Peyer's patch (tissue), 4 donors: ENCODE results near the gene RAD52. TPM values are rescaled to one million over a fixed set of nuclear protein-coding genes. Genes with fewer than 3 reads are reported as not detected.

Experiments used
- DNase-seq, 3 donors: peaks; one replicate each; pipeline ENCODE4 v3.0.0-alpha.2; 2017 to 2019
- H3K27ac ChIP-seq, 4 donors: fragments of 200-600 bp; sonication (generic); one replicate each; pipeline ENCODE4 v1.5.1; 2016 to 2019
- H3K27me3 ChIP-seq, 2 donors: fragments of 200-600 bp; sonication (generic); one replicate each; pipeline ENCODE4 v1.5.1; 2019
- H3K36me3 ChIP-seq, 3 donors: fragments of 200-600 bp; sonication (generic); one replicate each; pipeline ENCODE4 v1.5.1; 2016 to 2019
- H3K4me1 ChIP-seq, 4 donors: fragments of 200-600 bp; sonication (generic); one replicate each; pipeline ENCODE4 v1.5.1; 2016 to 2019
- H3K4me3 ChIP-seq, 4 donors: fragments of 200-600 bp; sonication (generic); 1 replicate in 3 of 4; 2 replicates in 1 of 4; pipeline ENCODE4 v1.5.1; 2016 to 2019; ENCODE audit warnings: mild to moderate bottlenecking in 1 of 4
- H3K9me3 ChIP-seq, 4 donors: fragments of 200-600 bp; sonication (generic); one replicate each; pipeline ENCODE4 v1.5.1; 2016 to 2019; ENCODE audit warnings: mild to moderate bottlenecking in 1 of 4
- POLR2A ChIP-seq, 2 donors: fragments of 450-650 bp; IDR thresholded peaks; one replicate each; pipeline ENCODE4 v1.5.1; 2017; ENCODE audit warnings: antibody characterized with exemption in 2 of 2, mild to moderate bottlenecking in 2 of 2, moderate library complexity in 2 of 2
- total RNA-seq, 4 donors: library from RNA; depleted of rRNA; stranded (reverse); fragments of >200 nt; gene quantifications; one replicate each; pipeline ENCODE4 v1.1.0, GENCODE V29; 2016
- TF ChIP-seq, protein P1 (sequence below), 6 experiments: fragments of 450-650 bp in 4 of 6; fragments of 200-600 bp in 2 of 6; sonication (generic) in 1 of 6; IDR thresholded peaks; one replicate each; pipeline ENCODE4 v1.5.1; 2017 to 2019; ENCODE audit warnings: antibody characterized with exemption in 6 of 6, mild to moderate bottlenecking in 3 of 6, moderate library complexity in 1 of 6

The RAD52 gene
- total RNA-seq, 4 donors from 2014 or later, result 14.2 to 59.4 (median 25.3) TPM

DNA sequence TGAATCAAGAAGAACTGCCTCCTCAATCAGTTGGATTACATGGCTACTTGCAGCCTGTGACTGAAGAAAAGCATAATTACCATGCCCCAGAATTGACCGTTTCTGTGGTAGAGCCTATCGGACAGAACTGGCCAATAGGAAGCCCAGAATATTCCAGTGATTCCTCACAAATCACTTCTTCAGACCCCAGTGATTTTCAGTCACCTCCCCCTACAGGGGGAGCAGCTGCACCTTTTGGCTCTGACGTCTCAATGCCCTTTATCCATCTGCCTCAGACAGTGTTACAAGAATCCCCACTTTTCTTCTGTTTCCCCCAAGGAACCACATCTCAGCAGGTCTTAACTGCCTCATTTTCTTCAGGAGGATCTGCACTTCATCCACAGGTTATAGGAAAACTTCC lies 80.8 kb downstream of the RAD52 start:
- no peak overlapping the region for H3K27ac ChIP-seq
- DNase-seq, result no peak
- peaks cover 0 to 69% (median 0%) of the 10 kb centered on the region in 3 donors for H3K36me3 ChIP-seq
- H3K27me3 ChIP-seq, result no peaks in the 10 kb centered on the region
- no peak overlapping the region for H3K4me3 ChIP-seq
- H3K9me3 ChIP-seq, result no peaks in the 10 kb centered on the region
- TF ChIP-seq, protein P1, sequence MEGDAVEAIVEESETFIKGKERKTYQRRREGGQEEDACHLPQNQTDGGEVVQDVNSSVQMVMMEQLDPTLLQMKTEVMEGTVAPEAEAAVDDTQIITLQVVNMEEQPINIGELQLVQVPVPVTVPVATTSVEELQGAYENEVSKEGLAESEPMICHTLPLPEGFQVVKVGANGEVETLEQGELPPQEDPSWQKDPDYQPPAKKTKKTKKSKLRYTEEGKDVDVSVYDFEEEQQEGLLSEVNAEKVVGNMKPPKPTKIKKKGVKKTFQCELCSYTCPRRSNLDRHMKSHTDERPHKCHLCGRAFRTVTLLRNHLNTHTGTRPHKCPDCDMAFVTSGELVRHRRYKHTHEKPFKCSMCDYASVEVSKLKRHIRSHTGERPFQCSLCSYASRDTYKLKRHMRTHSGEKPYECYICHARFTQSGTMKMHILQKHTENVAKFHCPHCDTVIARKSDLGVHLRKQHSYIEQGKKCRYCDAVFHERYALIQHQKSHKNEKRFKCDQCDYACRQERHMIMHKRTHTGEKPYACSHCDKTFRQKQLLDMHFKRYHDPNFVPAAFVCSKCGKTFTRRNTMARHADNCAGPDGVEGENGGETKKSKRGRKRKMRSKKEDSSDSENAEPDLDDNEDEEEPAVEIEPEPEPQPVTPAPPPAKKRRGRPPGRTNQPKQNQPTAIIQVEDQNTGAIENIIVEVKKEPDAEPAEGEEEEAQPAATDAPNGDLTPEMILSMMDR (IDR thresholded peaks at IDR 0.05), result no peak
- no peak for TF ChIP-seq POLR2A (IDR thresholded peaks at IDR 0.05)
- no peaks in the 10 kb centered on the region for H3K4me1 ChIP-seq

DNA sequence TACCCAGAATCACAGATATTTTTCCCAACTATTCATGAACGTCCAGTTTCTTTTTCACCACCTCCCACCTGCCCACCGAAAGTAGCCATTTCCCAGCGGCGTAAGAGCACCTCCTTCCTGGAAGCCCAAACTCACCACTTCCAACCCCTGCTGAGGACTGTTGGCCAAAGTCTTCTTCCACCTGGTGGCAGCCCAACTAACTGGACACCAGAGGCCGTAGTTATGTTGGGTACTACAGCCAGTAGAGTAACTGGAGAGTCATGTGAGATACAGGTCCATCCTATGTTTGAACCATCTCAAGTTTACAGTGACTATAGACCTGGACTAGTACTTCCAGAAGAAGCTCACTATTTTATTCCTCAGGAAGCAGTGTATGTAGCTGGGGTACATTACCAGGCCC lies 81.6 kb downstream of the RAD52 start:
- DNase-seq, result no peak
- Histone ChIP-seq H3K27me3 (no peaks in the 10 kb centered on the region), H3K9me3 (no peaks in the 10 kb centered on the region), H3K36me3 (peaks cover 0 to 75% (median 0%) of the 10 kb centered on the region in 3 donors), H3K27ac (no peak overlapping the region), H3K4me3 (no peak overlapping the region), H3K4me1 (no peaks in the 10 kb centered on the region)
- TF ChIP-seq POLR2A (IDR thresholded peaks at IDR 0.05), result no peak
- TF ChIP-seq, protein P1 (IDR thresholded peaks at IDR 0.05), result no peak

DNA sequence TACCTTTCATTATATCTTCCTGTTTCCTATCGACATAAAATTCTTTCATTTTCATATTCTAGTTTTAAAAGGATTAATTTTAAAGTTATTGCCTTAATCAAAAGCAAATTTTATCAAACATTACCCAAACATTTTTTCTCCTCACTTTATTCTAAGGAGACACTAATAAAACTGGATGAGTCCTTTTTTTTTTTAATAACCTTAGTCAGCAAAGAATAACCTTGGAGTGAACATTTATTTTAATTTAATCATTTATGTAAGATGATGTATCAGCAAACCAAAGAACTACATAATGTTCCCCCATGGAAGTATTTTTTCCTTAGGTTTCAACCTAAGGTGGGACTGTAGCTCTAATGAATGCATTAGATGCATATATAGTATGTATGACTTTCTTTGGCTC lies 83.9 kb downstream of the RAD52 start:
- no peak overlapping the region for H3K27ac ChIP-seq
- H3K4me3 ChIP-seq, result no peak overlapping the region
- H3K36me3 ChIP-seq, result peaks cover 0 to 75% (median 0%) of the 10 kb centered on the region in 3 donors
- no peaks in the 10 kb centered on the region for H3K9me3 ChIP-seq
- no peaks in the 10 kb centered on the region for H3K27me3 ChIP-seq
- H3K4me1 ChIP-seq, result no peaks in the 10 kb centered on the region
- no peak for DNase-seq
- TF ChIP-seq POLR2A (IDR thresholded peaks at IDR 0.05), result no peak
- TF ChIP-seq, protein P1 (IDR thresholded peaks at IDR 0.05), result no peak

DNA sequence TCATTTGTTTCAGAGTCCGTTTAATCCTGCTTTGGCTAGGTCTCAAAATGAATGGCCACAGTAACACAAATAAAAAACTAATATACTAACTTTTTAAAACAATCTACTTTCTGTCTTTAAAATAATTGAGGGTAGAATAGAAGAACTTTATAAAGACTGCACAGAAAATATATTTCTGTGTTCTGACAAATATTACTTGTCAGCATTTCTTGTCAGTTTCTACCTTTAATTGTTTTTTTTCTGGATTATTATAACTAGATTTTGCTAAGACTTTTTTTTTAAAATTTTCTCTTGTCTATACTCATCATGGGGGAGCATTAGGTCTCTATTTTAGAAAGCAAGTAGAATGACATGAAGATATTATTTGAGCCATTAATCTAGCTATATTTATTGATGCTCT lies 86.2 kb downstream of the RAD52 start:
- Histone ChIP-seq H3K4me3 (no peak overlapping the region), H3K36me3 (peaks cover 0 to 79% (median 2%) of the 10 kb centered on the region in 3 donors), H3K27ac (no peak overlapping the region), H3K27me3 (no peaks in the 10 kb centered on the region), H3K9me3 (no peaks in the 10 kb centered on the region), H3K4me1 (no peaks in the 10 kb centered on the region)
- TF ChIP-seq, protein P1 (IDR thresholded peaks at IDR 0.05), result no peak
- TF ChIP-seq POLR2A (IDR thresholded peaks at IDR 0.05), result no peak
- DNase-seq, result no peak

DNA sequence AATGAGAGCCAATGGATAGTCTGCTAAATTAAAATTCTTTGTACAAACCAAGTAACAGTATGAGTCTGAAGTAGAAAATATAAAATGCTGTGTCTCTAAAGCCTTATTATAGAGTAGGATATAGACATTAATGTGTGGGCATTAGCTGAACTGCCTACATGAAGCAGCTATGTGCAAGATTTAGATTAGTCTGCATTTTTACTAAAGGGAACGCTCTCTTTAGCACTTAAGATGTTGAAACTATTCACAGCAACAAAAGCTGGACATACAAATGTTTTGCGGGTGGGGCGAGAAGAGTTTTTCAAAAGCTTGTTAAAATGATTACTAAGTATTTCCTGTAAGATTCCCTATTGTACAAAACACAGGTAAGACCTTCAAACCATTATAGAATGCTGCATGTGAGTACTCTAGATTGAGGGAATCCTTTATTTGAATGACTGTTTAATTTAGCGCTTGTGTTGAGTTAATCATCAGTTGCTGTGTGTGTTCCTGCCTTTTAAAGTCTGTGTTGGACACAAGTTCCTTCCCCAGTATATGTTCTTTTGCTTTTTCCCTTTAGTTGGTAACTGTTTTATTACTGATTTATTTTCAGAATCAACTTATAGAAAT lies 87.1 kb downstream of the RAD52 start:
- DNase-seq, result no peak
- Histone ChIP-seq H3K4me3 (no peak overlapping the region), H3K9me3 (no peaks in the 10 kb centered on the region), H3K27me3 (no peaks in the 10 kb centered on the region), H3K36me3 (peaks cover 0 to 82% (median 2%) of the 10 kb centered on the region in 3 donors), H3K4me1 (no peaks in the 10 kb centered on the region), H3K27ac (no peak overlapping the region)
- TF ChIP-seq POLR2A (IDR thresholded peaks at IDR 0.05), result no peak
- TF ChIP-seq, protein P1 (IDR thresholded peaks at IDR 0.05), result no peak

Other genes with a start within 250 kb of the RAD52 start
- 100 to 1,000 TPM in 3 of 4 donors, 10 to 100 TPM in 1; 83.2 to 198 (median 144) TPM for gene WNK1, start 197.1 kb downstream of the RAD52 start, total RNA-seq
- gene ERC1, start 41.5 kb upstream of the RAD52 start, total RNA-seq, result 100 to 1,000 TPM in 1 of 4 donors, 10 to 100 TPM in 3; 26.5 to 184 (median 31.7) TPM